ENCODE measurements around the gene FFAR1. TPM values are rescaled to one million over a fixed set of nuclear protein-coding genes. Genes with fewer than 3 reads are reported as not detected.

FFAR1 gene
- total and polyA plus RNA-seq, 2 experiments from 2014 or later, result not detected

DNA sequence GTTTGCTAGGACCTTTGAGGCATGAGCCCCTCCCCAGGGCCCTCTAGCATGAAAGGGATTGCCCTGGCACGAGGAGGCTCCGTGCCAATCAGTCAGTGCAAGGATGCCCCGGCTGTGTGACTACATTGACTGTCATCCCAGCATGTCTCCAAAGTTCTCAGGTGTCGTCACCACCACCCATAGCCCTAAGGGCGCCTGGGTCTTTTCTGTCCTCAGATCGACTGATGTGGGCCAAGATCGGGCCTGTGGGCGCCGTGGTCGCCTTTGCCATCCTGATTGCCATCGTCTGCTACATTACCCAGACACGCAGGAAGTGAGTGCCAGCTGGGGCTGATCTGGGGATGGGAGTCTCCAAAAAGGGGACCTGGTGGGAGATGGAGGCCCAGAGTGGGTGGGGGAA is 37.4 kb upstream of the FFAR1 start:
- TF ChIP-seq JUNB (IDR thresholded peaks at IDR 0.05; ENCODE audit: unreplicated experiment) (no peak), ZNF331 (CRISPR knock-in tag; IDR thresholded peaks at IDR 0.05; ENCODE audit: low read depth) (no peak), POLR2AphosphoS5 (IDR thresholded peaks at IDR 0.05; ENCODE audit: low read depth) (no peak), EZH2 (IDR thresholded peaks at IDR 0.05; ENCODE audit: low read depth, unreplicated experiment) (no peak), EZH2phosphoT487 (IDR thresholded peaks at IDR 0.05; ENCODE audit: unreplicated experiment) (no peak), STAT1 (IDR thresholded peaks at IDR 0.05; ENCODE audit: unreplicated experiment) (no peak)
- TF ChIP-seq, protein P1, sequence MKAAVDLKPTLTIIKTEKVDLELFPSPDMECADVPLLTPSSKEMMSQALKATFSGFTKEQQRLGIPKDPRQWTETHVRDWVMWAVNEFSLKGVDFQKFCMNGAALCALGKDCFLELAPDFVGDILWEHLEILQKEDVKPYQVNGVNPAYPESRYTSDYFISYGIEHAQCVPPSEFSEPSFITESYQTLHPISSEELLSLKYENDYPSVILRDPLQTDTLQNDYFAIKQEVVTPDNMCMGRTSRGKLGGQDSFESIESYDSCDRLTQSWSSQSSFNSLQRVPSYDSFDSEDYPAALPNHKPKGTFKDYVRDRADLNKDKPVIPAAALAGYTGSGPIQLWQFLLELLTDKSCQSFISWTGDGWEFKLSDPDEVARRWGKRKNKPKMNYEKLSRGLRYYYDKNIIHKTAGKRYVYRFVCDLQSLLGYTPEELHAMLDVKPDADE (IDR thresholded peaks at IDR 0.05), result no peak
- Mint-ChIP-seq H3K27me3 (ENCODE audit: insufficient read depth, low read depth, poor library complexity) (peaks cover 4% of the 10 kb centered on the region), H3K4me3 (no peak overlapping the region), H3K36me3 (ENCODE audit: low read depth) (no peaks in the 10 kb centered on the region), H3K9me3 (no peaks in the 10 kb centered on the region; the same call in 2 of the 3 replicates), H3K27ac (no peak overlapping the region), H3K4me1 (no peaks in the 10 kb centered on the region; the same call in 2 of the 3 replicates)
- Histone ChIP-seq H3K27me3 (ENCODE audit: insufficient read depth) (no peaks in the 10 kb centered on the region), H3K4me2 (no peak overlapping the region), H3K4me1 (ENCODE audit: insufficient read depth) (no peaks in the 10 kb centered on the region), H3K79me2 (replicated peaks; ENCODE audit: insufficient read depth) (no peaks in the 10 kb centered on the region), H2AFZ (no peak overlapping the region), H3K36me3 (ENCODE audit: insufficient read depth) (no peaks in the 10 kb centered on the region), H3F3A (replicated peaks; ENCODE audit: low read depth) (no peaks in the 10 kb centered on the region), H3K27ac (ENCODE audit: low read depth) (no peak overlapping the region), H4K20me1 (replicated peaks; ENCODE audit: insufficient read depth) (no peaks in the 10 kb centered on the region), H3K4me3 (no peak overlapping the region), H3K9me2 (ENCODE audit: insufficient read depth) (no peaks in the 10 kb centered on the region)
- no peak for DNase-seq (ENCODE audit: low spot score)
- no peak for ATAC-seq

DNA sequence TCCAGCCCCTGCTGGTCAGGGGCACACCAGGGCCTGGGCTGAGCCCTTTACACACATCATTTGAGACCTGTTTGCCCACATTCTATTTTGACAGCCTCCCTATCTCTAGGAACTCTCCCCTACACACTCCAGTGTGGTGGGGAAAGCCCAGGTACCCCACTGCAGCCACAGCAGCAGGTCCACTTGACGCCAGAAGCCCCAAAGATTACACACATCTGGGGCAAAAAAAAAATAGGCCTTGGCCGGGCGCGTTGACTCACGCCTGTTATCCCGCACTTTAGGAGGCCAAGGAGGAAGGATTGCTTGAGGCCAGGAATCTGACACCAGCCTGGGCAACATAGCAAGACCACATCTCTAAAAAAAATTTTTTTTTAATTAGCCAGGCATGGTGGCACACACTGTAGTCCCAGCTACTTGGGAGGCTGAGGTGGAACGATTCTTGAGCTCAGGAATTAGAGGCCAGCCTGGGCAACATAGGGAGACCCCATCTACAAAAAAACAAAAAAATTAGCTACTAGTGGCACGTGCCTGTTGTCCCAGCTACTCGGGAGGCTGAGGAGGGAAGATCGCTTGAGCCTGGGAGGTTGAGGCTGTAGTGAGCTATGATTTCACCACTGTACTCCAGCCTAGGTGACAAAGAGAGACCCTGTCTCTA is 36.8 kb upstream of the FFAR1 start:
- no peak for ATAC-seq
- no peaks in the 10 kb centered on the region for H3F3A ChIP-seq (replicated peaks; ENCODE audit: low read depth)
- Mint-ChIP-seq H3K4me1 (no peaks in the 10 kb centered on the region; the same call in 2 of the 3 replicates), H3K27me3 (ENCODE audit: insufficient read depth, low read depth, poor library complexity) (peaks cover 8% of the 10 kb centered on the region), H3K4me3 (no peak overlapping the region), H3K27ac (no peak overlapping the region), H3K9me3 (no peaks in the 10 kb centered on the region; the same call in 2 of the 3 replicates), H3K36me3 (ENCODE audit: low read depth) (no peaks in the 10 kb centered on the region)
- H3K36me3 ChIP-seq (ENCODE audit: insufficient read depth), result no peaks in the 10 kb centered on the region
- no peaks in the 10 kb centered on the region for H3K79me2 ChIP-seq (replicated peaks; ENCODE audit: insufficient read depth)
- no peaks in the 10 kb centered on the region for H3K27me3 ChIP-seq (ENCODE audit: insufficient read depth)
- H3K9me2 ChIP-seq (ENCODE audit: insufficient read depth), result no peaks in the 10 kb centered on the region
- no peak overlapping the region for H2AFZ ChIP-seq
- no peak overlapping the region for H3K4me2 ChIP-seq
- DNase-seq (ENCODE audit: low spot score), result no peak
- no peaks in the 10 kb centered on the region for H4K20me1 ChIP-seq (replicated peaks; ENCODE audit: insufficient read depth)
- no peaks in the 10 kb centered on the region for H3K4me1 ChIP-seq (ENCODE audit: insufficient read depth)
- no peak overlapping the region for H3K4me3 ChIP-seq
- H3K27ac ChIP-seq (ENCODE audit: low read depth), result no peak overlapping the region
- TF ChIP-seq STAT1 (IDR thresholded peaks at IDR 0.05; ENCODE audit: unreplicated experiment), result no peak
- no peak for TF ChIP-seq ZNF331 (CRISPR knock-in tag; IDR thresholded peaks at IDR 0.05; ENCODE audit: low read depth)
- TF ChIP-seq JUNB (IDR thresholded peaks at IDR 0.05; ENCODE audit: unreplicated experiment), result no peak
- TF ChIP-seq CREB1 (CRISPR knock-in tag; IDR thresholded peaks at IDR 0.05; ENCODE audit: low read depth), result no peak
- TF ChIP-seq ZNF114 (CRISPR knock-in tag; IDR thresholded peaks at IDR 0.05), result no peak
- TF ChIP-seq, protein P2, sequence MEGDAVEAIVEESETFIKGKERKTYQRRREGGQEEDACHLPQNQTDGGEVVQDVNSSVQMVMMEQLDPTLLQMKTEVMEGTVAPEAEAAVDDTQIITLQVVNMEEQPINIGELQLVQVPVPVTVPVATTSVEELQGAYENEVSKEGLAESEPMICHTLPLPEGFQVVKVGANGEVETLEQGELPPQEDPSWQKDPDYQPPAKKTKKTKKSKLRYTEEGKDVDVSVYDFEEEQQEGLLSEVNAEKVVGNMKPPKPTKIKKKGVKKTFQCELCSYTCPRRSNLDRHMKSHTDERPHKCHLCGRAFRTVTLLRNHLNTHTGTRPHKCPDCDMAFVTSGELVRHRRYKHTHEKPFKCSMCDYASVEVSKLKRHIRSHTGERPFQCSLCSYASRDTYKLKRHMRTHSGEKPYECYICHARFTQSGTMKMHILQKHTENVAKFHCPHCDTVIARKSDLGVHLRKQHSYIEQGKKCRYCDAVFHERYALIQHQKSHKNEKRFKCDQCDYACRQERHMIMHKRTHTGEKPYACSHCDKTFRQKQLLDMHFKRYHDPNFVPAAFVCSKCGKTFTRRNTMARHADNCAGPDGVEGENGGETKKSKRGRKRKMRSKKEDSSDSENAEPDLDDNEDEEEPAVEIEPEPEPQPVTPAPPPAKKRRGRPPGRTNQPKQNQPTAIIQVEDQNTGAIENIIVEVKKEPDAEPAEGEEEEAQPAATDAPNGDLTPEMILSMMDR (conservative IDR thresholded peaks at IDR 0.05; ENCODE audit: low read depth in 2 of 2), result no peak
- TF ChIP-seq POLR2AphosphoS5 (IDR thresholded peaks at IDR 0.05; ENCODE audit: low read depth), result no peak
- TF ChIP-seq, protein P3, sequence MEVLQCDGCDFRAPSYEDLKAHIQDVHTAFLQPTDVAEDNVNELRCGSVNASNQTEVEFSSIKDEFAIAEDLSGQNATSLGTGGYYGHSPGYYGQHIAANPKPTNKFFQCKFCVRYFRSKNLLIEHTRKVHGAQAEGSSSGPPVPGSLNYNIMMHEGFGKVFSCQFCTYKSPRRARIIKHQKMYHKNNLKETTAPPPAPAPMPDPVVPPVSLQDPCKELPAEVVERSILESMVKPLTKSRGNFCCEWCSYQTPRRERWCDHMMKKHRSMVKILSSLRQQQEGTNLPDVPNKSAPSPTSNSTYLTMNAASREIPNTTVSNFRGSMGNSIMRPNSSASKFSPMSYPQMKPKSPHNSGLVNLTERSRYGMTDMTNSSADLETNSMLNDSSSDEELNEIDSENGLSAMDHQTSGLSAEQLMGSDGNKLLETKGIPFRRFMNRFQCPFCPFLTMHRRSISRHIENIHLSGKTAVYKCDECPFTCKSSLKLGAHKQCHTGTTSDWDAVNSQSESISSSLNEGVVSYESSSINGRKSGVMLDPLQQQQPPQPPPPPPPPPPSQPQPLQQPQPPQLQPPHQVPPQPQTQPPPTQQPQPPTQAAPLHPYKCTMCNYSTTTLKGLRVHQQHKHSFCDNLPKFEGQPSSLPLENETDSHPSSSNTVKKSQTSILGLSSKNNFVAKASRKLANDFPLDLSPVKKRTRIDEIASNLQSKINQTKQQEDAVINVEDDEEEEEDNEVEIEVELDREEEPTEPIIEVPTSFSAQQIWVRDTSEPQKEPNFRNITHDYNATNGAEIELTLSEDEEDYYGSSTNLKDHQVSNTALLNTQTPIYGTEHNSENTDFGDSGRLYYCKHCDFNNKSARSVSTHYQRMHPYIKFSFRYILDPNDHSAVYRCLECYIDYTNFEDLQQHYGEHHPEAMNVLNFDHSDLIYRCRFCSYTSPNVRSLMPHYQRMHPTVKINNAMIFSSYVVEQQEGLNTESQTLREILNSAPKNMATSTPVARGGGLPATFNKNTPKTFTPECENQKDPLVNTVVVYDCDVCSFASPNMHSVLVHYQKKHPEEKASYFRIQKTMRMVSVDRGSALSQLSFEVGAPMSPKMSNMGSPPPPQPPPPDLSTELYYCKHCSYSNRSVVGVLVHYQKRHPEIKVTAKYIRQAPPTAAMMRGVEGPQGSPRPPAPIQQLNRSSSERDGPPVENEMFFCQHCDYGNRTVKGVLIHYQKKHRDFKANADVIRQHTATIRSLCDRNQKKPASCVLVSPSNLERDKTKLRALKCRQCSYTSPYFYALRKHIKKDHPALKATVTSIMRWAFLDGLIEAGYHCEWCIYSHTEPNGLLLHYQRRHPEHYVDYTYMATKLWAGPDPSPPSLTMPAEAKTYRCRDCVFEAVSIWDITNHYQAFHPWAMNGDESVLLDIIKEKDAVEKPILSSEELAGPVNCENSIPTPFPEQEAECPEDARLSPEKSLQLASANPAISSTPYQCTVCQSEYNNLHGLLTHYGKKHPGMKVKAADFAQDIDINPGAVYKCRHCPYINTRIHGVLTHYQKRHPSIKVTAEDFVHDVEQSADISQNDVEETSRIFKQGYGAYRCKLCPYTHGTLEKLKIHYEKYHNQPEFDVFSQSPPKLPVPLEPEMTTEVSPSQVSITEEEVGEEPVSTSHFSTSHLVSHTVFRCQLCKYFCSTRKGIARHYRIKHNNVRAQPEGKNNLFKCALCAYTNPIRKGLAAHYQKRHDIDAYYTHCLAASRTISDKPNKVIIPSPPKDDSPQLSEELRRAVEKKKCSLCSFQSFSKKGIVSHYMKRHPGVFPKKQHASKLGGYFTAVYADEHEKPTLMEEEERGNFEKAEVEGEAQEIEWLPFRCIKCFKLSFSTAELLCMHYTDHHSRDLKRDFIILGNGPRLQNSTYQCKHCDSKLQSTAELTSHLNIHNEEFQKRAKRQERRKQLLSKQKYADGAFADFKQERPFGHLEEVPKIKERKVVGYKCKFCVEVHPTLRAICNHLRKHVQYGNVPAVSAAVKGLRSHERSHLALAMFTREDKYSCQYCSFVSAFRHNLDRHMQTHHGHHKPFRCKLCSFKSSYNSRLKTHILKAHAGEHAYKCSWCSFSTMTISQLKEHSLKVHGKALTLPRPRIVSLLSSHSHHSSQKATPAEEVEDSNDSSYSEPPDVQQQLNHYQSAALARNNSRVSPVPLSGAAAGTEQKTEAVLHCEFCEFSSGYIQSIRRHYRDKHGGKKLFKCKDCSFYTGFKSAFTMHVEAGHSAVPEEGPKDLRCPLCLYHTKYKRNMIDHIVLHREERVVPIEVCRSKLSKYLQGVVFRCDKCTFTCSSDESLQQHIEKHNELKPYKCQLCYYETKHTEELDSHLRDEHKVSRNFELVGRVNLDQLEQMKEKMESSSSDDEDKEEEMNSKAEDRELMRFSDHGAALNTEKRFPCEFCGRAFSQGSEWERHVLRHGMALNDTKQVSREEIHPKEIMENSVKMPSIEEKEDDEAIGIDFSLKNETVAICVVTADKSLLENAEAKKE (CRISPR knock-in tag; IDR thresholded peaks at IDR 0.05), result no peak
- TF ChIP-seq EZH2phosphoT487 (IDR thresholded peaks at IDR 0.05; ENCODE audit: unreplicated experiment), result no peak
- TF ChIP-seq NANOG (IDR thresholded peaks at IDR 0.05; ENCODE audit: borderline replicate concordance), result no peak
